ENCODE data around the gene CHD9. TPM values are rescaled to one million over a fixed set of nuclear protein-coding genes. Genes with fewer than 3 reads are reported as not detected.

The CHD9 gene
- total RNA-seq, 2 donors from 2014 or later: 39.2 to 66.1 TPM

DNA sequence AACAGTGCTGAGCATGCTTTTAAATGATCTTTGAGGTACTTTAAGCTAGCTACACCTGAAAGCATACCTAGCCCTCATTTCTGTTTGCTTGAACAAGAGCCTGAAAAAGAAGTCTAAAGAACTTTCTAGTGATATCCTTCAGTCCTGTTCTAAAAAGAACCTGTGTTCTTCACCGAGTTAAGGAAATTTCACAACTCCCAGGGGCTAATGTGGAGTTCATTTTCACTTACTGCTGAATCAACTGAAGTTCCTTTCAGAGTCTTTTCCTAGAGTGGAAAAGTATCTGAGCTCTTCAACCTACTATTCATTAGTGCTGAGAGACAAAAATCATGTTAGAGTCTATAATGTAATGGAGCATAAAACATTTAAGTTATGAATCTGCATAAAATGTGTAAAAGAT lies 66.9 kb downstream of the CHD9 start:
- Histone ChIP-seq H3K27me3 (no peaks in the 10 kb centered on the region), H3K4me1 (no peaks in the 10 kb centered on the region), H3K36me3 (no peaks in the 10 kb centered on the region), H3K27ac (no peak overlapping the region), H3K9me3 (no peaks in the 10 kb centered on the region), H3K9ac (ENCODE audit: low read depth in 2 of 2, low read length in 2 of 2) (no peak overlapping the region), H3K4me3 (no peak overlapping the region)
- intact Hi-C loops (cut with DNase I): no loop called here
- TF ChIP-seq, protein P1, sequence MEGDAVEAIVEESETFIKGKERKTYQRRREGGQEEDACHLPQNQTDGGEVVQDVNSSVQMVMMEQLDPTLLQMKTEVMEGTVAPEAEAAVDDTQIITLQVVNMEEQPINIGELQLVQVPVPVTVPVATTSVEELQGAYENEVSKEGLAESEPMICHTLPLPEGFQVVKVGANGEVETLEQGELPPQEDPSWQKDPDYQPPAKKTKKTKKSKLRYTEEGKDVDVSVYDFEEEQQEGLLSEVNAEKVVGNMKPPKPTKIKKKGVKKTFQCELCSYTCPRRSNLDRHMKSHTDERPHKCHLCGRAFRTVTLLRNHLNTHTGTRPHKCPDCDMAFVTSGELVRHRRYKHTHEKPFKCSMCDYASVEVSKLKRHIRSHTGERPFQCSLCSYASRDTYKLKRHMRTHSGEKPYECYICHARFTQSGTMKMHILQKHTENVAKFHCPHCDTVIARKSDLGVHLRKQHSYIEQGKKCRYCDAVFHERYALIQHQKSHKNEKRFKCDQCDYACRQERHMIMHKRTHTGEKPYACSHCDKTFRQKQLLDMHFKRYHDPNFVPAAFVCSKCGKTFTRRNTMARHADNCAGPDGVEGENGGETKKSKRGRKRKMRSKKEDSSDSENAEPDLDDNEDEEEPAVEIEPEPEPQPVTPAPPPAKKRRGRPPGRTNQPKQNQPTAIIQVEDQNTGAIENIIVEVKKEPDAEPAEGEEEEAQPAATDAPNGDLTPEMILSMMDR (IDR thresholded peaks at IDR 0.05): no peak
- no peak for DNase-seq

DNA sequence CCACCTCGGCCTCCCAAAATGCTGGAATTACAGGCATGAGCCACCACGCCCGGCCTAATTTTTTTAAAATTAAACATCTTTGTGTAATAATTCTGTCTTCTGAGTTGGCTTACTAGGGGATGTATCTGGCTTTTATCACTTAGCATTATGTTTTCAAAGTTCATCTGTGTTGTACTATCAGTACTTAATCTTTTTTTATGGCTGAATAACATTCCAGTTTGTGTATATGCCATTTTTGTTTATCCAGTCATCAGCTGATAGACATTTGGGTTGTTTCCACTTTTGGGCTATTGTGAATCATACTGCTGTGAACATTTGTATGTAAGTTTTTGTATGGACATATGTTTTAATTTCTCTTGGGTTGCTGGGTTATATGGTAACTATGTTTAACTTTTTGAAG lies 69.0 kb downstream of the CHD9 start:
- TF ChIP-seq, protein P1 (IDR thresholded peaks at IDR 0.05): no peak
- no peak overlapping the region for H3K9ac ChIP-seq (ENCODE audit: low read depth in 2 of 2, low read length in 2 of 2)
- H3K36me3 ChIP-seq: no peaks in the 10 kb centered on the region
- no peaks in the 10 kb centered on the region for H3K4me1 ChIP-seq
- no peak overlapping the region for H3K27ac ChIP-seq
- DNase-seq: no peak
- H3K27me3 ChIP-seq: no peaks in the 10 kb centered on the region
- H3K9me3 ChIP-seq: no peaks in the 10 kb centered on the region
- H3K4me3 ChIP-seq: no peak overlapping the region
- intact Hi-C loops (cut with DNase I): no loop called here

DNA sequence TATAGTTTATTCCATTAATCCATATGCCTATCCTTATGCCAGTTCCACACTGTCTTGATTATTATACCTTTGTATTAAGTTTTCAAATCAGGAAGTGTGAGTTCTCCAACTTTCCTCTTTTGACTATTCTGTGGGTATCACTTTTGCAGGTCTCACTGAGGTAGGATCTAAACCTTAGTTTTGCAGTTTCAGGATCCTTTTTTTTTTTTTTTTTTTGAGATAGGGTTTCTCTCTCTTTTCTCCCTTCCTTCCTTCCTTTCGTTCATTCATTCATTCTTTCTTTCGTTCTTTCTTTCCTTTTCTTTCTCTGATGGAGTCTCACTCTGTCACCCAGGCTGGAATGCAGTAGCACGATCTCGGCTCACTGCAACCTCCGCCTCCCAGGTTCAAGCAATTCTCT lies 71.6 kb downstream of the CHD9 start:
- Histone ChIP-seq H3K36me3 (no peaks in the 10 kb centered on the region), H3K27ac (no peak overlapping the region), H3K27me3 (no peaks in the 10 kb centered on the region), H3K4me3 (no peak overlapping the region), H3K9me3 (no peaks in the 10 kb centered on the region), H3K4me1 (peaks cover 3% of the 10 kb centered on the region), H3K9ac (ENCODE audit: low read depth in 2 of 2, low read length in 2 of 2) (no peak overlapping the region)
- intact Hi-C loops (cut with DNase I): no loop called here
- DNase-seq: no peak
- TF ChIP-seq, protein P1 (IDR thresholded peaks at IDR 0.05): no peak

DNA sequence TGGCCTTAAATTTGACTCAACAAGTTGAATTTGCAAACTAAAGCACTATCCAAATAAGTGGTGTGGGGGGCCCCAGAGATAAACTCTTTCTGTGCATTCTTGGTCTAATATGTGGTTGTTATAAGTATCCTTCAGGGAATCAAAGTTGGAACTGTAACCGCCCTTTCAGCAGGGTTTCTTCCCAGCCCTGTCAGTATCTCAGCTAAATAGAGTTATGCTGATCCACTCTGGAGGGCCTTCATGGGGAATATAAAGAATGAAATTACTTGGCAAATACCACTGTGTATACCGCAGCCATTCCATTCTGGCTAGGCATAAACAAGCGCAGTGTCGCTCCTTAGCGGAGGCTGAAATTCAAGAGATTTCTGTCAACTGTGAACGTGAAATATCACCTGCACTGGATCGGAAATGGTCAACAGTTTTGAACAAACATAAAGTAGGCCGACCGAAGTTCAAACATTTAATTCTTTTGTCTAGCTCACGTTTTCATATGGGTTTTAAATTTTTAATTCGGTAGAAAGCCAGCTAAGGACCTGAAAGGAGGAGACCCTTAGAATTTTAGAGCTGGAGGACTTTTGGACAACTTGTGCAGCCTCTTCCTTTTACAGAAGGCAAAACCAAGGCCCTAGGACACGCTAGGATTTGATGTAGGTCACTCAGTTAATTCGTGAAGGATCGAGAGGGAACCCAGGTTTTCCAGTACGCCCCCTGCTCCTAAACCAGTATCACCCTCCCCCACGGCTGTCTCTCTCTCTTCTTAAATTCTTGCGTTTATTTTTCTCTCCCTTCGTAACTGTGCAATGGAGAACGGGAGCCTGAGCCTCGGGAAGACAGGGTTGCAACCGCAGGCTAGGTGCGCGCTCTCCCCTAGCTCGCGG lies 74.7 kb downstream of the CHD9 start:
- TF ChIP-seq, protein P1 (IDR thresholded peaks at IDR 0.05): no peak
- DNase-seq: peak; percentile 23
- intact Hi-C loops (cut with DNase I): loop anchor here (2.0 kb wide), 1 partner anchor 75 kb away; the partner anchor contains the start of gene CHD9

DNA sequence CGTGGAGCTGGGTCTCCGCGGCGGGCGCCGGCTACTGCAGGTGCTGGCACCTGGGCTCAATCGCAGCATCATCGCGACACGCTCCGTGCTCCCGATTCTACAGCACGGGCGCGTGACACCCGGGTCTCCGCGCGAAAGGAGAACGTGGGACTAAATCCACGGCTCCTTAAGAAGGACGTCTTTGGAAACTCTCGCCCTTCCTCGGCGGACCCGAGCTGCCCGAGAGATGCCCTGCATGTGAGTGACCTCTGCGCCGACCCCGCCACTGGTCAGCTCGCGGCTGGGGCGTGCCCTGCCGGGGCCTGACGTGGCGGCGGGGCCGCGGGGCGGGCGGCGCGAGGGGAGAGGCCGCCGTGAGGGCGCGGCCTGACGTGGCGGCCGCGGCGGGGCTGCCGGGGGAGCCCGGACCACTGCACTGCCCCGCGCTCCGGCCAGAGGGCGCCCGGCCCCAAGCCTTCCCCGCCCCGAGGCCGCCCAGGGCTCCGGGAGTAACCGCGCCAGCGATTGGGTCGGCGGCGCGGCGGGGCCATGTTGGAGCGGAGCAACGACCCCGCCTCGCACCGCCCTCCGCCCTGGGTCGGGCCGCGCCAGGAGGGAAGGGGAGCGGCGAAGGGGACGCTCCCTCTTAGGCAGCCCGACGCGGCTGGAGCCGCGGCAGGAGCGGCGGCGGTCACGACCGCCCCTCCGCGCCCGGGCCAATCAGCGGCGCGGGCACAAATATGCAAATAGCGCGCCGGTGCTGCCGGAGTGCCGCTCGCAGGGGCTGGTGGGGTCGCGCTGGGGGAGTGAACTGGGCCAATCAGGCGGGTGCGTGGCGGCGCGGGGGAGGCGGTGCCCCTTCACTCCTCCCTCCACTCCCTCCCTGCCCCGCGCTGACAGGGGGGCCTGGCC lies 75.6 kb downstream of the CHD9 start:
- H3K4me3 ChIP-seq: peak overlapping the region; percentile 61
- intact Hi-C loops (cut with DNase I): loop anchor here (2.0 kb wide), 1 partner anchor 76 kb away; the partner anchor contains the start of gene CHD9
- TF ChIP-seq, protein P1 (IDR thresholded peaks at IDR 0.05): peak; percentile 30

More for the DNA sequence above, 74.7 kb downstream of the CHD9 start:
- peak overlapping the region; percentile 57 for H3K4me3 ChIP-seq
- peak overlapping the region; percentile 92 for H3K27ac ChIP-seq
- peaks cover 9% of the 10 kb centered on the region for H3K4me1 ChIP-seq
- no peaks in the 10 kb centered on the region for H3K27me3 ChIP-seq
- peak overlapping the region; percentile 81 to 98 for H3K9ac ChIP-seq (ENCODE audit: low read depth in 2 of 2, low read length in 2 of 2)
- no peaks in the 10 kb centered on the region for H3K36me3 ChIP-seq
- no peaks in the 10 kb centered on the region for H3K9me3 ChIP-seq

More for the DNA sequence above, 75.6 kb downstream of the CHD9 start:
- DNase-seq: peak; percentile 96
- Histone ChIP-seq H3K4me1 (peaks cover 9% of the 10 kb centered on the region), H3K27me3 (no peaks in the 10 kb centered on the region), H3K9ac (ENCODE audit: low read depth in 2 of 2, low read length in 2 of 2) (peak overlapping the region; percentile 86 to 98), H3K9me3 (no peaks in the 10 kb centered on the region), H3K36me3 (no peaks in the 10 kb centered on the region), H3K27ac (peak overlapping the region; percentile 92)
